IMR-90 (cell line): Measurements from ENCODE around the gene ZDHHC7. TPM values are rescaled to one million over a fixed set of nuclear protein-coding genes. Genes with fewer than 3 reads are reported as not detected.
A peak's percentile ranks its signal among the peaks of the same experiment; 100 is the strongest.

Experiments
- ATAC-seq: fragments of 200-7000 bp; cut with Tn5 transposase; 2 replicates; pipeline ENCODE4 v1.9.1; 2020; ENCODE audit warnings: low read depth, mild to moderate bottlenecking, moderate library complexity
- BruUV-seq: library from RNA; stranded (reverse); fragments of 400-500 nt; replicated peaks from 2 replicates; lab custom pipeline; 2021; lab: Mats Ljungman, UMichigan
- CTCF ChIA-PET: fragments of 300-600 bp; formaldehyde crosslinking; extraction: SDS; loops from one replicate; lab custom pipeline; 2021; ENCODE audit warnings: antibody characterized with exemption; lab: Yijun Ruan, JAX
- POLR2A ChIA-PET: fragments of 300-600 bp; sonication (Branson Sonifier 250); formaldehyde crosslinking; loops from one replicate; lab custom pipeline; 2022; ENCODE audit warnings: antibody characterized with exemption; ENCODE audit not compliant: unreplicated experiment; lab: Charles Lee
- DNase-seq: peaks from one replicate; pipeline ENCODE4 v3.0.0; 2013
- H2AFZ ChIP-seq: replicated peaks from 2 replicates; pipeline ENCODE3; 2013; ENCODE audit warnings: low read length, mild to moderate bottlenecking; ENCODE audit not compliant: poor library complexity
- H2AK5ac ChIP-seq: 2 replicates; pipeline ENCODE4 v1.6.1; 2013; ENCODE audit warnings: low read depth, low read length, inconsistent platforms
- H2AK9ac ChIP-seq: replicated peaks from 2 replicates; pipeline ENCODE3; 2013; ENCODE audit warnings: mild to moderate bottlenecking, low read depth, low read length, moderate library complexity; ENCODE audit not compliant: poor library complexity
- H2BK120ac ChIP-seq: 2 replicates; pipeline ENCODE4 v1.6.1; 2013; ENCODE audit warnings: low read depth, low read length, inconsistent platforms
- H2BK15ac ChIP-seq: 3 replicates; pipeline ENCODE4 v1.6.1; 2013; ENCODE audit warnings: low read depth, low read length, inconsistent platforms
- H2BK20ac ChIP-seq: 2 replicates; pipeline ENCODE4 v1.6.1; 2013; ENCODE audit warnings: low read depth, mild to moderate bottlenecking, inconsistent platforms, low read length, moderate library complexity
- H2BK5ac ChIP-seq: 2 replicates; pipeline ENCODE4 v1.6.1; 2013; ENCODE audit warnings: mild to moderate bottlenecking, low read depth, low read length, inconsistent platforms; ENCODE audit not compliant: poor library complexity, severe bottlenecking
- H3K14ac ChIP-seq: replicated peaks from 2 replicates; pipeline ENCODE4 v1.6.1; 2013; ENCODE audit warnings: low read depth, low read length, inconsistent platforms
- H3K18ac ChIP-seq: 2 replicates; pipeline ENCODE4 v1.6.1; 2013; ENCODE audit warnings: low read depth, low read length, control low read depth
- H3K23ac ChIP-seq: 2 replicates; pipeline ENCODE4 v1.6.1; 2013; ENCODE audit warnings: low read depth, low read length, inconsistent platforms
- H3K27ac ChIP-seq: 2 replicates; pipeline ENCODE4 v1.5.1; 2013; ENCODE audit warnings: mild to moderate bottlenecking, control low read depth, low read length; ENCODE audit not compliant: insufficient read depth
- H3K27me3 ChIP-seq: 2 replicates; pipeline ENCODE4 v1.6.1; 2013; ENCODE audit warnings: low read length; ENCODE audit not compliant: control insufficient read depth, insufficient read depth
- H3K36me3 ChIP-seq: 2 replicates; pipeline ENCODE4 v1.6.1; 2013; ENCODE audit warnings: low read length, mixed read lengths; ENCODE audit not compliant: control insufficient read depth, insufficient read depth
- H3K4ac ChIP-seq: 2 replicates; pipeline ENCODE4 v1.6.1; 2013; ENCODE audit warnings: low read depth, low read length, inconsistent platforms
- H3K4me1 ChIP-seq: 2 replicates; pipeline ENCODE4 v1.6.1; 2013; ENCODE audit warnings: low read length, mixed read lengths; ENCODE audit not compliant: control insufficient read depth, insufficient read depth
- H3K4me2 ChIP-seq: 2 replicates; pipeline ENCODE4 v1.6.1; 2013; ENCODE audit warnings: low read depth, mild to moderate bottlenecking, control low read depth, low read length, moderate library complexity
- H3K4me3 ChIP-seq: 2 replicates; pipeline ENCODE4 v1.5.1; 2013; ENCODE audit warnings: low read depth, mild to moderate bottlenecking, control low read depth, low read length, moderate library complexity; ENCODE audit not compliant: insufficient read depth
- H3K56ac ChIP-seq: 2 replicates; pipeline ENCODE4 v1.6.1; 2013; ENCODE audit warnings: low read length, inconsistent platforms; ENCODE audit not compliant: insufficient read depth; ENCODE audit errors: extremely low read depth
- H3K79me1 ChIP-seq, 2 experiments: 2 replicates each; pipeline ENCODE4 v1.6.1; 2013; ENCODE audit warnings: low read length in 2 of 2, inconsistent platforms in 1 of 2, low read depth in 1 of 2
- H3K9ac ChIP-seq: 2 replicates; pipeline ENCODE4 v1.6.1; 2013; ENCODE audit warnings: low read depth, low read length, control low read depth
- H3K9me1 ChIP-seq: 2 replicates; pipeline ENCODE4 v1.6.1; 2013; ENCODE audit warnings: low read length, inconsistent platforms; ENCODE audit not compliant: insufficient read depth
- H3K9me3 ChIP-seq: 2 replicates; pipeline ENCODE4 v1.6.1; 2013; ENCODE audit warnings: low read length; ENCODE audit not compliant: control insufficient read depth, insufficient read depth
- H4K20me1 ChIP-seq: 2 replicates; pipeline ENCODE4 v1.6.1; 2013; ENCODE audit warnings: low read length, inconsistent platforms; ENCODE audit not compliant: insufficient read depth
- H4K5ac ChIP-seq: 2 replicates; pipeline ENCODE4 v1.6.1; 2013; ENCODE audit warnings: mild to moderate bottlenecking, low read depth, low read length, control low read depth
- H4K8ac ChIP-seq, 2 experiments: 2 replicates each; pipeline ENCODE4 v1.6.1; 2013; ENCODE audit warnings: low read depth in 2 of 2, low read length in 2 of 2, control low read depth in 1 of 2, inconsistent platforms in 1 of 2
- H4K91ac ChIP-seq: 2 replicates; pipeline ENCODE4 v1.6.1; 2013; ENCODE audit warnings: low read depth, low read length, inconsistent platforms; ENCODE audit not compliant: insufficient read depth
- BHLHE40 ChIP-seq: fragments of 150-350 bp; IDR thresholded peaks from 2 replicates; pipeline ENCODE4 v1.6.1; 2016; ENCODE audit warnings: mild to moderate bottlenecking, low read depth, low read length
- CEBPB ChIP-seq: IDR thresholded peaks from 2 replicates; pipeline ENCODE4 v1.6.1; 2012; ENCODE audit warnings: low read depth, low read length, improper control_type of control experiment
- CHD1 ChIP-seq: IDR thresholded peaks from 2 replicates; pipeline ENCODE4 v1.6.1; 2012; ENCODE audit warnings: low read depth, low read length, improper control_type of control experiment
- FOS ChIP-seq: fragments of 150-350 bp; IDR thresholded peaks from 2 replicates; pipeline ENCODE4 v1.6.1; 2016; ENCODE audit warnings: low read depth, low read length
- MAFK ChIP-seq: IDR thresholded peaks from 2 replicates; pipeline ENCODE4 v1.6.1; 2012; ENCODE audit warnings: low read depth, low read length, improper control_type of control experiment
- MAZ ChIP-seq: IDR thresholded peaks from 2 replicates; pipeline ENCODE4 v1.6.1; 2012; ENCODE audit warnings: low read depth, mild to moderate bottlenecking, low read length, improper control_type of control experiment, moderate library complexity, borderline replicate concordance
- MXI1 ChIP-seq: IDR thresholded peaks from 2 replicates; pipeline ENCODE4 v1.6.1; 2012; ENCODE audit warnings: low read depth, mild to moderate bottlenecking, low read length, moderate library complexity, borderline replicate concordance
- NFE2L2 ChIP-seq: fragments of 150-350 bp; IDR thresholded peaks from 2 replicates; pipeline ENCODE4 v1.6.1; 2016; ENCODE audit warnings: low read depth, mild to moderate bottlenecking, low read length
- POLR2A ChIP-seq: IDR thresholded peaks from 2 replicates; pipeline ENCODE4 v1.6.1; 2012; ENCODE audit warnings: mild to moderate bottlenecking, low read depth, low read length
- RAD21 ChIP-seq: IDR thresholded peaks from 2 replicates; pipeline ENCODE4 v1.6.1; 2012; ENCODE audit warnings: low read length, improper control_type of control experiment
- RCOR1 ChIP-seq: IDR thresholded peaks from 2 replicates; pipeline ENCODE4 v1.6.1; 2012; ENCODE audit warnings: mild to moderate bottlenecking, low read length, improper control_type of control experiment; ENCODE audit not compliant: insufficient replicate concordance
- RFX5 ChIP-seq: IDR thresholded peaks from 2 replicates; pipeline ENCODE4 v1.8.0; 2012; ENCODE audit warnings: low read depth, mild to moderate bottlenecking, low read length, moderate library complexity
- SMC3 ChIP-seq: fragments of 150-350 bp; IDR thresholded peaks from 2 replicates; pipeline ENCODE4 v1.6.1; 2016; ENCODE audit warnings: low read depth, mild to moderate bottlenecking, antibody characterized with exemption, low read length, moderate library complexity
- WGBS, 2 experiments: methylation state at CpG; one replicate each; pipeline versions ENCODE4 v1.1.5 to v1.1.7; 2013; ENCODE audit warnings: missing lambda C conversion rate in 2 of 2; ENCODE audit not compliant: insufficient read length in 1 of 2; ENCODE audit errors: extremely low coverage in 2 of 2; 5-methylcytosine and 5-hydroxymethylcytosine counted together
- dilution Hi-C: fragments of 300-500 bp; cut with HindIII; formaldehyde crosslinking; loops from one replicate; pipeline ENCODE4 v1.14.3; 2018; ENCODE audit warnings: low sequenced_read_pairs; ENCODE audit not compliant: unreplicated experiment
- in situ Hi-C: fragments of 300-500 bp; cut with MboI; formaldehyde crosslinking; loops from 3 replicates; pipeline ENCODE4 v1.14.3; 2019; ENCODE audit warnings: low sequenced_read_pairs, inconsistent platforms, mixed read lengths
- intact Hi-C: fragments of 100-400 bp; cut with micrococcal nuclease; formaldehyde crosslinking; loops from 2 replicates; pipeline ENCODE4 v1.10.0; 2022
- polyA plus RNA-seq, 3 experiments: library from polyadenylated mRNA; depleted of rRNA; stranded (reverse); fragments of >200 nt; gene quantifications; 2 replicates each; pipeline ENCODE4 v1.2.3, GENCODE V29; 2012; ENCODE audit warnings: low replicate concordance in 1 of 3
- total RNA-seq: library from RNA; depleted of rRNA; stranded (reverse); fragments of >200 nt; gene quantifications from 2 replicates; pipeline ENCODE4 v1.2.3, GENCODE V29; 2012
- TF ChIP-seq, protein P1 (sequence below): fragments of 150-350 bp; IDR thresholded peaks from 2 replicates; pipeline ENCODE4 v1.6.1; 2017; ENCODE audit warnings: mild to moderate bottlenecking, antibody characterized with exemption, low read length, low read depth
- TF ChIP-seq, protein P2 (sequence below): conservative IDR thresholded peaks from 2 replicates; pipeline ENCODE4 v1.5.1; 2012; ENCODE audit warnings: mild to moderate bottlenecking, low read depth, low read length, improper control_type of control experiment
- TF ChIP-seq, protein P3 (sequence below): fragments of 150-350 bp; IDR thresholded peaks from 2 replicates; pipeline ENCODE4 v1.6.1; 2016; ENCODE audit warnings: low read depth, mild to moderate bottlenecking, low read length, moderate library complexity, borderline replicate concordance

Gene ZDHHC7
- total and polyA plus RNA-seq, 2 of the 4 experiments (the other 2 are of a cell fraction): 80.1 to 97.1 TPM

DNA sequence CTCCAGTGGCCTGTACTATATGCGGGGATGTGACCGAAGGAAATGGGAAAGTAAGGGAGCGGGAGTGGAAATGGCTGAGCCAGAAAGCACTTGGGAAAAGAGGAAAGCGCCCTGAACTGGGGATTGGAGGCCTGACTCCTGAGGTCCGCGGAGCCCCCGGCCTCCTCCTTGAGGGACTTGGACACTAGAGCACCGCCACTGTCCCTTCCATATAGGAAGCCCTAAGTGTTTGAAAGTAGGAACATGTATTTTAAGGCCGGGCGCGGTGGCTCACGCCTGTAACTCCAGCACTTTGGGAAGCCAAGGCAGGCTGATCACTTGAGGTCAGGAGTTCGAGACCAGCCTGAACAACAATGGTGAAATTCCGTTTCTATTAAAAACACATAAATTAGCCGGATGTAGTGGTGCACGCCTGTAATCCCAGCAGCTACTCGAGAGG, 530 bp upstream of the ZDHHC7 start:
- Histone ChIP-seq H3K27ac (peak overlapping the region; percentile 91), H3K18ac (peak overlapping the region; percentile 70), H2AFZ (peak overlapping the region; percentile 84), H3K9me1 (peaks cover 8% of the 10 kb centered on the region; the same call in 1 of the 2 replicates), H4K91ac (peak overlapping the region; percentile 79), H2AK5ac (peak overlapping the region; percentile 54), H2BK5ac (peak overlapping the region; percentile 78), H3K23ac (peak overlapping the region; percentile 91), H2BK120ac (peak overlapping the region; percentile 32; the same call in 1 of the 2 replicates), H3K4me1 (peaks cover 4% of the 10 kb centered on the region), H2BK15ac (no peak overlapping the region), H2BK20ac (no peak overlapping the region), H4K8ac (peak overlapping the region; percentile 92 to 96), H3K36me3 (no peaks in the 10 kb centered on the region), H3K56ac (peak overlapping the region; percentile 62), H4K5ac (peak overlapping the region; percentile 89), H3K9ac (peak overlapping the region; percentile 89), H3K27me3 (no peaks in the 10 kb centered on the region), H2AK9ac (peak overlapping the region; percentile 70), H3K79me1 (peaks cover 4 to 28% of the 10 kb centered on the region in 2 experiments; a peak in 2 of 4 replicates), H3K9me3 (no peaks in the 10 kb centered on the region), H3K14ac (peak overlapping the region; percentile 94), H3K4ac (peak overlapping the region; percentile 89), H3K4me3 (peak overlapping the region; percentile 69), H3K4me2 (peak overlapping the region; percentile 90), H4K20me1 (peaks cover 5% of the 10 kb centered on the region; the same call in 1 of the 2 replicates)
- in situ Hi-C loops: no loop called here
- ChIA-PET CTCF (interaction anchor here (0.9 kb wide), 1 partner anchor 42 kb away, joined by 3 read pairs; no protein-coding TSS in a partner anchor), POLR2A (interaction anchor here (0.6 kb wide), 1 partner anchor 43 kb away, joined by 6 read pairs; no protein-coding TSS in a partner anchor)
- TSS peak; percentile 61 for BruUV-seq
- dilution Hi-C loops: no loop called here
- intact Hi-C loops: no loop called here
- WGBS, 2 experiments: 0% methylated on average over 1 of the region's 17 CpGs; no CpG with 5 or more reads in 1 of the 2 experiments
- ATAC-seq: no peak
- TF ChIP-seq POLR2A (no peak), SMC3 (no peak), BHLHE40 (no peak), CHD1 (no peak), CEBPB (no peak), MAFK (no peak), MAZ (no peak), NFE2L2 (no peak), MXI1 (no peak), RAD21 (no peak), RCOR1 (no peak), FOS (no peak), RFX5 (no peak)
- TF ChIP-seq, protein P1, sequence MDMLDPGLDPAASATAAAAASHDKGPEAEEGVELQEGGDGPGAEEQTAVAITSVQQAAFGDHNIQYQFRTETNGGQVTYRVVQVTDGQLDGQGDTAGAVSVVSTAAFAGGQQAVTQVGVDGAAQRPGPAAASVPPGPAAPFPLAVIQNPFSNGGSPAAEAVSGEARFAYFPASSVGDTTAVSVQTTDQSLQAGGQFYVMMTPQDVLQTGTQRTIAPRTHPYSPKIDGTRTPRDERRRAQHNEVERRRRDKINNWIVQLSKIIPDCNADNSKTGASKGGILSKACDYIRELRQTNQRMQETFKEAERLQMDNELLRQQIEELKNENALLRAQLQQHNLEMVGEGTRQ: no peak
- TF ChIP-seq, protein P2, sequence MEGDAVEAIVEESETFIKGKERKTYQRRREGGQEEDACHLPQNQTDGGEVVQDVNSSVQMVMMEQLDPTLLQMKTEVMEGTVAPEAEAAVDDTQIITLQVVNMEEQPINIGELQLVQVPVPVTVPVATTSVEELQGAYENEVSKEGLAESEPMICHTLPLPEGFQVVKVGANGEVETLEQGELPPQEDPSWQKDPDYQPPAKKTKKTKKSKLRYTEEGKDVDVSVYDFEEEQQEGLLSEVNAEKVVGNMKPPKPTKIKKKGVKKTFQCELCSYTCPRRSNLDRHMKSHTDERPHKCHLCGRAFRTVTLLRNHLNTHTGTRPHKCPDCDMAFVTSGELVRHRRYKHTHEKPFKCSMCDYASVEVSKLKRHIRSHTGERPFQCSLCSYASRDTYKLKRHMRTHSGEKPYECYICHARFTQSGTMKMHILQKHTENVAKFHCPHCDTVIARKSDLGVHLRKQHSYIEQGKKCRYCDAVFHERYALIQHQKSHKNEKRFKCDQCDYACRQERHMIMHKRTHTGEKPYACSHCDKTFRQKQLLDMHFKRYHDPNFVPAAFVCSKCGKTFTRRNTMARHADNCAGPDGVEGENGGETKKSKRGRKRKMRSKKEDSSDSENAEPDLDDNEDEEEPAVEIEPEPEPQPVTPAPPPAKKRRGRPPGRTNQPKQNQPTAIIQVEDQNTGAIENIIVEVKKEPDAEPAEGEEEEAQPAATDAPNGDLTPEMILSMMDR: no peak
- TF ChIP-seq, protein P3, sequence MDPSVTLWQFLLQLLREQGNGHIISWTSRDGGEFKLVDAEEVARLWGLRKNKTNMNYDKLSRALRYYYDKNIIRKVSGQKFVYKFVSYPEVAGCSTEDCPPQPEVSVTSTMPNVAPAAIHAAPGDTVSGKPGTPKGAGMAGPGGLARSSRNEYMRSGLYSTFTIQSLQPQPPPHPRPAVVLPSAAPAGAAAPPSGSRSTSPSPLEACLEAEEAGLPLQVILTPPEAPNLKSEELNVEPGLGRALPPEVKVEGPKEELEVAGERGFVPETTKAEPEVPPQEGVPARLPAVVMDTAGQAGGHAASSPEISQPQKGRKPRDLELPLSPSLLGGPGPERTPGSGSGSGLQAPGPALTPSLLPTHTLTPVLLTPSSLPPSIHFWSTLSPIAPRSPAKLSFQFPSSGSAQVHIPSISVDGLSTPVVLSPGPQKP: no peak
- no peak for DNase-seq
